CD4-positive, CD25-positive, alpha-beta regulatory T cell (primary cell): ENCODE measurements around the gene LIMS1. TPM values are rescaled to one million over a fixed set of nuclear protein-coding genes. Genes with fewer than 3 reads are reported as not detected.
A peak's percentile ranks its signal among the peaks of the same experiment; 100 is the strongest.

Experiments used
- ATAC-seq, 2 donors: fragments of 150-1000 bp; cut with Tn5 transposase; one replicate each; pipeline ENCODE4 v1.10.0; 2021; ENCODE audit warnings: low read depth in 2 of 2, moderate number of reproducible peaks in 2 of 2, moderate library complexity in 1 of 2
- DNase-seq, 3 donors: peaks; one replicate each; pipeline versions ENCODE4 v3.0.0 to v3.0.0-alpha.2; 2012 to 2022; ENCODE audit warnings: mixed read lengths in 1 of 3
- H3K27ac ChIP-seq: one replicate; pipeline ENCODE4 v1.7.0; 2013; ENCODE audit warnings: mild to moderate bottlenecking, low read length; ENCODE audit not compliant: insufficient read depth, poor library complexity, severe bottlenecking
- H3K27me3 ChIP-seq: one replicate; pipeline ENCODE4 v1.7.0; 2013; ENCODE audit warnings: low read length; ENCODE audit not compliant: control insufficient read depth, insufficient read depth
- H3K36me3 ChIP-seq: one replicate; pipeline ENCODE4 v1.7.0; 2013; ENCODE audit warnings: mild to moderate bottlenecking, low read length, moderate library complexity; ENCODE audit not compliant: control insufficient read depth, insufficient read depth
- H3K4me1 ChIP-seq: 2 replicates; pipeline ENCODE4 v1.7.0; 2013; ENCODE audit warnings: mild to moderate bottlenecking, low read length; ENCODE audit not compliant: insufficient read depth, control insufficient read depth, poor library complexity, severe bottlenecking
- H3K4me3 ChIP-seq: one replicate; pipeline ENCODE4 v1.7.0; 2013; ENCODE audit warnings: low read depth, mild to moderate bottlenecking, low read length, moderate library complexity
- H3K9me3 ChIP-seq, 2 experiments: 1 replicate in 1 of 2; 2 replicates in 1 of 2; pipeline ENCODE4 v1.7.0; 2013; ENCODE audit warnings: low read length in 2 of 2, mild to moderate bottlenecking in 1 of 2, moderate library complexity in 1 of 2; ENCODE audit not compliant: control insufficient read depth in 2 of 2
- H3K27ac Mint-ChIP-seq, 3 donors: one replicate each; pipeline ENCODE4 v1.8.0; 2020 to 2022; ENCODE audit warnings: mild to moderate bottlenecking in 3 of 3, mixed read lengths in 3 of 3, moderate library complexity in 2 of 3
- H3K27me3 Mint-ChIP-seq: one replicate; pipeline ENCODE4 v1.8.0; 2022; ENCODE audit warnings: mild to moderate bottlenecking, mixed read lengths
- H3K36me3 Mint-ChIP-seq: one replicate; pipeline ENCODE4 v1.8.0; 2020; ENCODE audit warnings: mixed read lengths
- H3K4me1 Mint-ChIP-seq, 4 donors: one replicate each; pipeline ENCODE4 v1.8.0; 2020 to 2022; ENCODE audit warnings: mixed read lengths in 4 of 4, mild to moderate bottlenecking in 1 of 4
- H3K4me3 Mint-ChIP-seq, 4 donors: one replicate each; pipeline ENCODE4 v1.8.0; 2020 to 2022; ENCODE audit warnings: mild to moderate bottlenecking in 4 of 4, mixed read lengths in 4 of 4, moderate library complexity in 3 of 4
- H3K9me3 Mint-ChIP-seq, 7 donors: one replicate each; pipeline ENCODE4 v1.8.0; 2020 to 2022; ENCODE audit warnings: mixed read lengths in 7 of 7, mild to moderate bottlenecking in 3 of 7, moderate library complexity in 2 of 7
- polyA plus RNA-seq, 4 donors: library from polyadenylated mRNA; unstranded; fragments of 300-500 nt; fragmentation: Illumina TruSeq; gene quantifications; one replicate each; pipeline ENCODE4 v1.2.3, GENCODE V29; 2021
- total RNA-seq: library from RNA; stranded (reverse); gene quantifications from one replicate; pipeline ENCODE4 v1.2.3, GENCODE V29; 2022

Gene LIMS1
- total and polyA plus RNA-seq, 5 donors from 2014 or later = 109 to 235 (median 158) TPM

GRCh38 chr2:108577099-108577498 lies 42.8 kb downstream of the LIMS1 start:
- Mint-ChIP-seq H3K27me3 (no peaks in the 10 kb centered on the region), H3K27ac (peak overlapping the region in 1 of 3 donors; percentile 35), H3K4me3 (no peak overlapping the region), H3K36me3 (no peaks in the 10 kb centered on the region), H3K4me1 (peaks cover 25 to 52% (median 38%) of the 10 kb centered on the region in 4 donors), H3K9me3 (no peaks in the 10 kb centered on the region)
- ATAC-seq (no peak), DNase-seq (no peak)
- Histone ChIP-seq H3K9me3 (no peaks in the 10 kb centered on the region), H3K36me3 (no peaks in the 10 kb centered on the region), H3K27ac (no peak overlapping the region), H3K27me3 (no peaks in the 10 kb centered on the region), H3K4me3 (no peak overlapping the region), H3K4me1 (peaks cover 25% of the 10 kb centered on the region)

GRCh38 chr2:108579623-108580022 lies 45.4 kb downstream of the LIMS1 start:
- Histone ChIP-seq H3K27me3 (no peaks in the 10 kb centered on the region), H3K4me3 (no peak overlapping the region), H3K9me3 (no peaks in the 10 kb centered on the region), H3K27ac (no peak overlapping the region), H3K4me1 (peaks cover 24% of the 10 kb centered on the region), H3K36me3 (no peaks in the 10 kb centered on the region)
- no peak overlapping the region for H3K27ac Mint-ChIP-seq
- peaks cover 20 to 56% (median 39%) of the 10 kb centered on the region in 4 donors for H3K4me1 Mint-ChIP-seq
- H3K4me3 Mint-ChIP-seq = no peak overlapping the region
- H3K9me3 Mint-ChIP-seq = no peaks in the 10 kb centered on the region
- H3K27me3 Mint-ChIP-seq = no peaks in the 10 kb centered on the region
- DNase-seq (no peak), ATAC-seq (no peak)
- H3K36me3 Mint-ChIP-seq = no peaks in the 10 kb centered on the region

GRCh38 chr2:108580050-108580449 lies 45.8 kb downstream of the LIMS1 start:
- Histone ChIP-seq H3K4me1 (peaks cover 22% of the 10 kb centered on the region), H3K36me3 (no peaks in the 10 kb centered on the region), H3K27ac (no peak overlapping the region), H3K9me3 (no peaks in the 10 kb centered on the region), H3K4me3 (no peak overlapping the region), H3K27me3 (no peaks in the 10 kb centered on the region)
- no peak for ATAC-seq
- Mint-ChIP-seq H3K9me3 (no peaks in the 10 kb centered on the region), H3K27ac (peak overlapping the region in 2 of 3 donors; percentile 77 to 88), H3K4me1 (peaks cover 16 to 52% (median 36%) of the 10 kb centered on the region in 4 donors), H3K36me3 (no peaks in the 10 kb centered on the region), H3K4me3 (peak overlapping the region in 2 of 4 donors; percentile 4 to 25), H3K27me3 (no peaks in the 10 kb centered on the region)
- DNase-seq = no peak

- peaks cover 17 to 51% (median 42%) of the 10 kb centered on the region in 4 donors for H3K4me1 Mint-ChIP-seq
- H3K27ac Mint-ChIP-seq = peak overlapping the region in 1 of 3 donors; percentile 73
- H3K9me3 Mint-ChIP-seq = no peaks in the 10 kb centered on the region
- Histone ChIP-seq H3K27ac (no peak overlapping the region), H3K36me3 (no peaks in the 10 kb centered on the region), H3K27me3 (no peaks in the 10 kb centered on the region), H3K9me3 (no peaks in the 10 kb centered on the region), H3K4me3 (peak overlapping the region; percentile 58), H3K4me1 (peaks cover 25% of the 10 kb centered on the region)
- H3K27me3 Mint-ChIP-seq = no peaks in the 10 kb centered on the region
- DNase-seq = peak; percentile 38 to 77 (median 66)
- H3K4me3 Mint-ChIP-seq = peak overlapping the region in 1 of 4 donors; percentile 2
- peak; percentile 79 to 83 for ATAC-seq
- no peaks in the 10 kb centered on the region for H3K36me3 Mint-ChIP-seq
These were observed 49.7 kb downstream of the LIMS1 start for GRCh38 chr2:108583903-108584520.

- Histone ChIP-seq H3K4me1 (peaks cover 25% of the 10 kb centered on the region), H3K27me3 (no peaks in the 10 kb centered on the region), H3K36me3 (no peaks in the 10 kb centered on the region), H3K4me3 (no peak overlapping the region), H3K9me3 (no peaks in the 10 kb centered on the region), H3K27ac (no peak overlapping the region)
- Mint-ChIP-seq H3K4me3 (no peak overlapping the region), H3K9me3 (no peaks in the 10 kb centered on the region), H3K27me3 (no peaks in the 10 kb centered on the region), H3K36me3 (no peaks in the 10 kb centered on the region), H3K4me1 (peaks cover 20 to 55% (median 48%) of the 10 kb centered on the region in 4 donors), H3K27ac (peak overlapping the region in 1 of 3 donors; percentile 62)
- no peak for DNase-seq
- no peak for ATAC-seq
These were observed 51.2 kb downstream of the LIMS1 start for GRCh38 chr2:108585436-108585835.

GRCh38 chr2:108586116-108586515 lies 51.8 kb downstream of the LIMS1 start:
- Histone ChIP-seq H3K4me3 (no peak overlapping the region), H3K36me3 (no peaks in the 10 kb centered on the region), H3K9me3 (no peaks in the 10 kb centered on the region), H3K27me3 (no peaks in the 10 kb centered on the region), H3K4me1 (peaks cover 18% of the 10 kb centered on the region), H3K27ac (no peak overlapping the region)
- no peak overlapping the region for H3K27ac Mint-ChIP-seq
- H3K27me3 Mint-ChIP-seq = no peaks in the 10 kb centered on the region
- no peak overlapping the region for H3K4me3 Mint-ChIP-seq
- peaks cover 4% of the 10 kb centered on the region for H3K36me3 Mint-ChIP-seq
- ATAC-seq = no peak
- no peak for DNase-seq
- H3K4me1 Mint-ChIP-seq = peaks cover 21 to 54% (median 49%) of the 10 kb centered on the region in 4 donors
- H3K9me3 Mint-ChIP-seq = no peaks in the 10 kb centered on the region

- Histone ChIP-seq H3K27me3 (no peaks in the 10 kb centered on the region), H3K9me3 (no peaks in the 10 kb centered on the region), H3K27ac (no peak overlapping the region), H3K4me3 (no peak overlapping the region), H3K36me3 (no peaks in the 10 kb centered on the region), H3K4me1 (peaks cover 15% of the 10 kb centered on the region)
- Mint-ChIP-seq H3K4me3 (no peak overlapping the region), H3K27me3 (no peaks in the 10 kb centered on the region), H3K4me1 (peaks cover 21 to 52% (median 46%) of the 10 kb centered on the region in 4 donors), H3K27ac (no peak overlapping the region), H3K9me3 (no peaks in the 10 kb centered on the region), H3K36me3 (peaks cover 4% of the 10 kb centered on the region)
- no peak for DNase-seq
- no peak for ATAC-seq
These were observed 52.4 kb downstream of the LIMS1 start for GRCh38 chr2:108586631-108587030.

GRCh38 chr2:108587621-108588020 lies 53.4 kb downstream of the LIMS1 start:
- H3K4me1 ChIP-seq = peaks cover 15% of the 10 kb centered on the region
- Mint-ChIP-seq H3K4me3 (no peak overlapping the region), H3K27ac (peak overlapping the region in 2 of 3 donors; percentile 65 to 79), H3K9me3 (no peaks in the 10 kb centered on the region), H3K4me1 (peaks cover 21 to 46% (median 41%) of the 10 kb centered on the region in 4 donors), H3K27me3 (no peaks in the 10 kb centered on the region), H3K36me3 (peaks cover 4% of the 10 kb centered on the region)
- H3K36me3 ChIP-seq = no peaks in the 10 kb centered on the region
- ATAC-seq (no peak), DNase-seq (no peak)
- H3K4me3 ChIP-seq = no peak overlapping the region
- H3K27me3 ChIP-seq = no peaks in the 10 kb centered on the region
- no peaks in the 10 kb centered on the region for H3K9me3 ChIP-seq
- no peak overlapping the region for H3K27ac ChIP-seq
